Measurements from ENCODE around the gene PIK3AP1.

The PIK3AP1 gene

DNA sequence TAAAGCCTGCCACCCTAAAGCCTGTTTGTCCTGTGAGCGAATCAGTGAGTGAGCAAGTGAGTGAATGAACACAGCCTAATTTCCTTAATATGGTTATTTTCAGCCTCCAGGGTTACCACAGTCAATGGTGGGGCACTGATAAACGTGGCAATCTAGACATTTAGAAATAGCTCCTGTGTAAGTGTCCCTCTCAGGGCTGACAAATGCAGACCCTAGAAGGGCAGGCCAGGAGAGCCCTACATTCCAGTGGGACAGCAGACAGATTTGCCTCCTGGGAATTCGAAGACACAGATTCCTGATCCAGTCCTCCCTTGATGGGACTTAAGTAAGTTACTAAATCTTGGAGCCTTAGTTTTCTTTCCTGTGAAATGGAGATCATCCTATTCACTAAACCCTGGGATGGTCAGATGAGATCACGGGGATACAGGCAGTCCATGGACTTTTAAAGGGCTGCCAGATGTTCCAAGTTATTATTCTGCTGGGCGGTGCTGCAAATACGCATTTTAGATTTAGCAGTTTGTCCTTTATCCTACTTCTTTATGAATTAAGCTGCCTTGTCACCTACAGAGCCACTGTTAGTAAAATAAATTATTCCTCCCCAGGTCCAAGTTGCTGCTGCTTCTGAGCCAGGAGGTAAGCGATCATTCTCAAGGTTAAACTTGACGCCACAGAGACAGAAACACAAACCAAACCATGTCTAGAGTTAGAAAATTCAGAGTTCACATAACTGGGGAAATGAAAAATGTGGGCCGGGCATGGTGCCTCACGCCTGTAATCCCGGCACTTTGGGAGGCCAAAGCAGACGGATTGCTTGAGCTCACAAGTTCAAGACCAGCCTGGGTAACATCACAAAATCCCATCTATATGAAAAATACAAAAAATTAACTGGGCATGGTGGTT is 78.7 kb downstream of the PIK3AP1 start:
- Histone ChIP-seq H3K36me3 (ENCODE audit: control insufficient read depth, insufficient read depth, low read length) (no peaks in the 10 kb centered on the region), H3K27me3 (ENCODE audit: control insufficient read depth, insufficient read depth, low read length) (no peaks in the 10 kb centered on the region), H3K27ac (ENCODE audit: low read depth, low read length) (no peak overlapping the region), H3K4me1 (ENCODE audit: control insufficient read depth, insufficient read depth, low read length) (no peaks in the 10 kb centered on the region), H3K4me3 (ENCODE audit: low read depth, low read length) (no peak overlapping the region), H3K9ac (ENCODE audit: low read depth, low read length) (no peak overlapping the region), H3K9me3 (ENCODE audit: control insufficient read depth, insufficient read depth, low read length) (no peaks in the 10 kb centered on the region)

DNA sequence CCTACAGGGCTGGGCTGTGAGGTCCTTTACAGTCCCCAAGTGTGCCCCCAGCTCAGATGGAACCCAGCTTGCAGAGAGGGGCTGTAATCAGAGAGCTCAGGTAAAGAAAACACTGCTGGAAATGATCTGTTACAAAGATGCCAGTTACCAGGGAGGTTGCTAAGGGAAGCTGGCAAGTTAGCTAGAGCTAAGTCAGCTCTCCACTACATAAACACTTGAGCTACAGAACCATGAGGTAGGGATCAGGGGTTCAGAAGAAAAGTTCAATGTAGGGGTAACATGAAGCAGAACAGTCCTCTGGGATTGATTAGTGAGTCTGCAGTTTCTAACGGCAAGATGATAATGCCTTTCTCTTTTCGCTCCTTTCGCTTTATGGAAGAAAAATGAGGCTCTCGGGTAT is 80.4 kb downstream of the PIK3AP1 start:
- Histone ChIP-seq H3K4me3 (ENCODE audit: low read depth, low read length) (no peak overlapping the region), H3K9me3 (ENCODE audit: control insufficient read depth, insufficient read depth, low read length) (no peaks in the 10 kb centered on the region), H3K36me3 (ENCODE audit: control insufficient read depth, insufficient read depth, low read length) (no peaks in the 10 kb centered on the region), H3K27ac (ENCODE audit: low read depth, low read length) (no peak overlapping the region), H3K9ac (ENCODE audit: low read depth, low read length) (no peak overlapping the region), H3K4me1 (ENCODE audit: control insufficient read depth, insufficient read depth, low read length) (no peaks in the 10 kb centered on the region), H3K27me3 (ENCODE audit: control insufficient read depth, insufficient read depth, low read length) (no peaks in the 10 kb centered on the region)

DNA sequence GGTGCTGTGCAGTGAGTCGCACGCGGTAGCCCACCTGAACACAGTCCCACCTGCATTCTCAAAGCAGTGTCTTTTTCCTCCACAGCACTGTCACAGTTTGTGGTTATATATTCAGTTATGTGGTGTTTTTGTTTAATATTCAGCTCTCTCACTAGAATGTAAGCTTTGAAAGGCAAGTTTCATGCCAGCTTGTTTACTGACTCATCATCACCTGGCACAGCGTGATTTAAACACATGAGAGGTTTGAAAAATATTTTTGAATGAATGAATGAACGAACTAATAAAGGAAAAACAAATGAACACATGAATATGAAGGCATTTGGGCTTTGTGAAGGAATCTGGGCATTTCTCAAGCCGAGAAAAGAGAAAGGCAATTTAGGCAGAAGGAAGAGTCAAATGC is 81.6 kb downstream of the PIK3AP1 start:
- no peak overlapping the region for H3K27ac ChIP-seq (ENCODE audit: low read depth, low read length)

DNA sequence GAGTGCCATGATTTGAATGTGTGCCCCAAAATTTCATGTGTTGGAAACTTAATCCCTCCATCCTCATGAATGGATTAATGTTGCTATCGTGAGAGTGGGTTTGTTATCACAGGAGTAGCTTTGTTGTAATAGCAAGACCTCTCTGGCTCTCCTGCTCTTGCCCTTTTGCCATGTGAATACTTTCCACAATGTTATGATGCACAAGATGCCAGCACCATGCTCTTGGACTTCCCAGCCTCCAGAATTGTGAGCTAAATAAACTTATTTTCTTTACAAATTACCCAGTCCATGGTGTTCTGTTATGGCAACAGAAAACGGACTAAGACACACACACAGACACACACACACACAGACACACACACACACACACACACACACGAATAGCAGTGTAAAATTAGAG is 82.2 kb downstream of the PIK3AP1 start:
- H3K4me1 ChIP-seq (ENCODE audit: control insufficient read depth, insufficient read depth, low read length) = no peaks in the 10 kb centered on the region
- H3K27ac ChIP-seq (ENCODE audit: low read depth, low read length) = no peak overlapping the region
- no peak overlapping the region for H3K9ac ChIP-seq (ENCODE audit: low read depth, low read length)
- H3K9me3 ChIP-seq (ENCODE audit: control insufficient read depth, insufficient read depth, low read length) = no peaks in the 10 kb centered on the region
- H3K36me3 ChIP-seq (ENCODE audit: control insufficient read depth, insufficient read depth, low read length) = no peaks in the 10 kb centered on the region
- no peaks in the 10 kb centered on the region for H3K27me3 ChIP-seq (ENCODE audit: control insufficient read depth, insufficient read depth, low read length)
- H3K4me3 ChIP-seq (ENCODE audit: low read depth, low read length) = no peak overlapping the region

More for the DNA sequence above, 81.6 kb downstream of the PIK3AP1 start:
- H3K9ac ChIP-seq (ENCODE audit: low read depth, low read length) = no peak overlapping the region
- H3K36me3 ChIP-seq (ENCODE audit: control insufficient read depth, insufficient read depth, low read length) = no peaks in the 10 kb centered on the region
- no peaks in the 10 kb centered on the region for H3K9me3 ChIP-seq (ENCODE audit: control insufficient read depth, insufficient read depth, low read length)
- H3K4me1 ChIP-seq (ENCODE audit: control insufficient read depth, insufficient read depth, low read length) = no peaks in the 10 kb centered on the region
- H3K27me3 ChIP-seq (ENCODE audit: control insufficient read depth, insufficient read depth, low read length) = no peaks in the 10 kb centered on the region
- H3K4me3 ChIP-seq (ENCODE audit: low read depth, low read length) = no peak overlapping the region

DNA sequence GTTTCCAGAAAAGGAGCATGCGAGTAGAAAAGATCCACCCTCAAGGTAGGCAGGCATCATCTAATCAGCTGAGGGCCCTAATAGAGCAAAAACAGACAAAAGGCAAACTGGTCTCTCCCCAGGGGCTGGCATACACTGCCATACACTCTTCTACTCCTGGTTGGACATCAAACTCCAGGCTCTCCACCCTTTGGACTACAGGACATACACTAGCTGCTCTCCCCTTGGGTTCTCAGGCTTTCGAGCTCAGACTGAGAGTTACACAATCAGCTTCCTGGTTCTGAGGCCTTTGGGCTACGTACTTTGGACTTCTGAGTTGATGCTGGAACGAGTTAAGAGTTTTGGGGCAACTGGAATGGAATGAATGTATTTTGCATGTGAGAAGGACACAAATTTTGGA is 82.6 kb downstream of the PIK3AP1 start:
- Histone ChIP-seq H3K4me1 (ENCODE audit: control insufficient read depth, insufficient read depth, low read length) (no peaks in the 10 kb centered on the region), H3K9ac (ENCODE audit: low read depth, low read length) (no peak overlapping the region), H3K27ac (ENCODE audit: low read depth, low read length) (no peak overlapping the region), H3K27me3 (ENCODE audit: control insufficient read depth, insufficient read depth, low read length) (no peaks in the 10 kb centered on the region), H3K4me3 (ENCODE audit: low read depth, low read length) (no peak overlapping the region), H3K36me3 (ENCODE audit: control insufficient read depth, insufficient read depth, low read length) (no peaks in the 10 kb centered on the region), H3K9me3 (ENCODE audit: control insufficient read depth, insufficient read depth, low read length) (no peaks in the 10 kb centered on the region)

DNA sequence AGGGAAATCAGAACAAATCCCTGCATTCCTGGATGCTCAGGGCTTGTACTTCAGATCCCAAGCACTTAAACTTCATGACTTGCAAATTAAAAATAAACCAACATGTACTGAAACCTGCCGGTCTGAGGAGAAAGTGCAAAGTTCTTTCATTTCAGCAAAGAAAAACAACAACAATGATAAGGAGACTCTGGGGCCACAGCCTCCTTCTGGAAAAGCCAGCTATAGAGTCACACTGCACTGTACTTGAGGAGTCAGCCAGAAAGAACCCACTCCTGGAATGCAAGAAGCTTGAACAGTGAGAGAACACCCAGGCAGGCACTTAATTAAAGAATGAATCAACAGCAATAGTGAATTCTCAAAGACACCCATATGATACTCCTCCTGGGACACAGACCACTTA is 83.8 kb downstream of the PIK3AP1 start:
- Histone ChIP-seq H3K27me3 (ENCODE audit: control insufficient read depth, insufficient read depth, low read length) (no peaks in the 10 kb centered on the region), H3K4me3 (ENCODE audit: low read depth, low read length) (no peak overlapping the region), H3K36me3 (ENCODE audit: control insufficient read depth, insufficient read depth, low read length) (no peaks in the 10 kb centered on the region)

DNA sequence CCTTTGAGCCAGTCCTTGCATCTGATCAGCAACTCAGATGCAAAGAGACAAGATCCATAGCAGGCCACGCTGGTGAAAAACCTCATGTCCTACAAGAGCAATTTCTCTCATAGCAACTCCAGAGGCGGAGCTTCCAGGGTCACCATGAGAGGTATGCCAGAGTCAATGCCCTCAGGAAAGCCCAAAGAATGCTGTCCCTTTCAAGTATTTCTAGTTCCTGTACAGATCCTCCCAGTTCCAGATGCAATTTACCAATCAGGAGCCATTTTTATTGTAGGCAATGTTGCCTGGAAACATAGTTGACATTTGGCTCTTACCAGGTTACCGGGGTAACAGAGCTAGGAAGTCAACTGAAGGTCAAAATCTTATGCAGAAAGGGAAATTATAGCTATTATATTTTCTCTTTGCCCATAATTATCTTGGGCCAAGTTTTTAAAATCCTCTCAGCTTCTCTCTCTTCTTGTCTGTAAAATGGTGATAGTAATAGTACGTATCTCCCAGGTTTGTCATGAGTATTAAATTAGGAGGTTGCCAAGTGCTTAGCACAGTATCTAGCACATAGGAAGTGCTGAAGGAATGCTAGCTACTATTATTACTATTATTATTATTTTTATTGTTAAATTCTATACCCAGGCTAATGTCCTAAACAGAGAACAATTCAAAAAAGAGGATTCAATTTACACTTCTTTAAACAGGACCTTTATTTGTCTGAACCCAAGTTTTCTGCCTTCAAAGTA is 87.2 kb downstream of the PIK3AP1 start:
- Histone ChIP-seq H3K27me3 (ENCODE audit: control insufficient read depth, insufficient read depth, low read length) (no peaks in the 10 kb centered on the region), H3K4me1 (ENCODE audit: control insufficient read depth, insufficient read depth, low read length) (no peaks in the 10 kb centered on the region), H3K36me3 (ENCODE audit: control insufficient read depth, insufficient read depth, low read length) (no peaks in the 10 kb centered on the region), H3K27ac (ENCODE audit: low read depth, low read length) (no peak overlapping the region), H3K9me3 (ENCODE audit: control insufficient read depth, insufficient read depth, low read length) (no peaks in the 10 kb centered on the region), H3K9ac (ENCODE audit: low read depth, low read length) (no peak overlapping the region), H3K4me3 (ENCODE audit: low read depth, low read length) (no peak overlapping the region)

More for the DNA sequence above, 83.8 kb downstream of the PIK3AP1 start:
- Histone ChIP-seq H3K4me1 (ENCODE audit: control insufficient read depth, insufficient read depth, low read length) (no peaks in the 10 kb centered on the region), H3K27ac (ENCODE audit: low read depth, low read length) (no peak overlapping the region), H3K9ac (ENCODE audit: low read depth, low read length) (no peak overlapping the region), H3K9me3 (ENCODE audit: control insufficient read depth, insufficient read depth, low read length) (no peaks in the 10 kb centered on the region)

DNA sequence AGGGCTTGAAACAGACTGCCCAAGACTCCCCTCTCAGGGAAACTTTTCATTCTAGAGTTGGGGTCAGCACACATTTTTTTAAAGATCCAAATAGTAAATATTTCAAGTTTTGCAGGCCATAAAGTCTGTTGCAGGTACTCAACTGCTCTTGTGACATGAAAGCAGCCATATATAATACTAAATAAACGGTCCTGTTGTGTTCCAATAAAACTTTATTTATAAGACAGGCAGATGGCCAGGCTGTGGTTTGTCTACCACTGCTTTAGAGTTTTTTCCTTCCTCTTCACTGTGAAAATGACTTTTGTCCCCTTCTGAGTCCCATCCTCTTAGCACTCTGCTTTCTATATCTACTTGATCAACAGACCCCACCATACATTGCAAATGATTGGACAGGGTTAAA is 93.0 kb downstream of the PIK3AP1 start:
- Histone ChIP-seq H3K27me3 (ENCODE audit: control insufficient read depth, insufficient read depth, low read length) (no peaks in the 10 kb centered on the region), H3K4me3 (ENCODE audit: low read depth, low read length) (no peak overlapping the region), H3K9me3 (ENCODE audit: control insufficient read depth, insufficient read depth, low read length) (no peaks in the 10 kb centered on the region), H3K9ac (ENCODE audit: low read depth, low read length) (no peak overlapping the region), H3K4me1 (ENCODE audit: control insufficient read depth, insufficient read depth, low read length) (no peaks in the 10 kb centered on the region), H3K27ac (ENCODE audit: low read depth, low read length) (no peak overlapping the region), H3K36me3 (ENCODE audit: control insufficient read depth, insufficient read depth, low read length) (no peaks in the 10 kb centered on the region)

DNA sequence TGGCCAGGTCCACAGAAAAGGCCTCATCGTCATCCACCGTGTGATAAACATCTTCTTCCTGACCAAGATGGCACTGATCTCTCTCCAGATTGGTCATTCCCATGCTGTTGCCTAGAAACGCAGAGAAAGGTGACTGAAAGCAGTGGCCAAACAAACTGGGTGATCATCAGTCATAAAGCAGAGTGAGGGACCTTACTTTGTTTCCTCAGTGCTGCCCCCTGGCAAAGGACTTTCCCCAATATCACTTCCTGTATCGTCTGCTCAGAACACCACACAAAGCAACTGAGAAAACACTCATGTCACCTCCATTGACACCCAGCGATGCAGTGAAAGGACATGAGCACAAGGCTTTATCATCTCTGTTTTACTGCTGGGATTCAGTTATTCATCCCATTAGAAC is 93.5 kb downstream of the PIK3AP1 start:
- no peak overlapping the region for H3K4me3 ChIP-seq (ENCODE audit: low read depth, low read length)
- no peak overlapping the region for H3K27ac ChIP-seq (ENCODE audit: low read depth, low read length)
- no peaks in the 10 kb centered on the region for H3K9me3 ChIP-seq (ENCODE audit: control insufficient read depth, insufficient read depth, low read length)
- no peaks in the 10 kb centered on the region for H3K27me3 ChIP-seq (ENCODE audit: control insufficient read depth, insufficient read depth, low read length)
- no peaks in the 10 kb centered on the region for H3K36me3 ChIP-seq (ENCODE audit: control insufficient read depth, insufficient read depth, low read length)
- H3K4me1 ChIP-seq (ENCODE audit: control insufficient read depth, insufficient read depth, low read length) = no peaks in the 10 kb centered on the region
- H3K9ac ChIP-seq (ENCODE audit: low read depth, low read length) = no peak overlapping the region

DNA sequence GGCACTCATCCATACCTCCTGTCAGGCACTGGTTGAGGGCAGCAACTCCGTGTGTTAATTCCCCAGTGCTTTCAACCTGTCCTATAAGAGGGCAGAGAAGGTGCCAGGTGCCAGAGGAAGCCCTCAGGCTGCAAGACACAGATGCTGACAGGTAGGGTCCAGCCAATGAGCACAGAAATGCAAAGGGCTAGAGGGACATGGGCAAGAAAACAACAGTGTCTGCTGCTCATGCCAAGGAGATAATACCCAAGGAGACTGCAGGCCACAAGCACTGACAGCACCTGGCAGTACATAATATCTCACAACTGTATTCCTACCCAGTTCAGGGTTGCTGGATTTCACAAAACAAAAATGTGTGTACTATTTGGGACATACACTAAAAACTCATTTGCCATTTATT is 95.1 kb downstream of the PIK3AP1 start:
- no peak overlapping the region for H3K9ac ChIP-seq (ENCODE audit: low read depth, low read length)
- H3K4me1 ChIP-seq (ENCODE audit: control insufficient read depth, insufficient read depth, low read length) = no peaks in the 10 kb centered on the region
- no peaks in the 10 kb centered on the region for H3K36me3 ChIP-seq (ENCODE audit: control insufficient read depth, insufficient read depth, low read length)
- no peaks in the 10 kb centered on the region for H3K27me3 ChIP-seq (ENCODE audit: control insufficient read depth, insufficient read depth, low read length)
- H3K4me3 ChIP-seq (ENCODE audit: low read depth, low read length) = no peak overlapping the region
- H3K9me3 ChIP-seq (ENCODE audit: control insufficient read depth, insufficient read depth, low read length) = no peaks in the 10 kb centered on the region
- no peak overlapping the region for H3K27ac ChIP-seq (ENCODE audit: low read depth, low read length)

Data from HUES48 (cell line).